GM12891 (cell line): ENCODE data around the gene YWHAG.

Experiments used
- PAX5 ChIP-seq: IDR thresholded peaks from 2 replicates; pipeline ENCODE4 v1.6.1; 2011; ENCODE audit warnings: low read length, moderate library complexity, mild to moderate bottlenecking; ENCODE audit not compliant: insufficient read depth, severe bottlenecking
- POLR2A ChIP-seq: IDR thresholded peaks from 2 replicates; pipeline ENCODE4 v1.6.1; 2011; ENCODE audit warnings: low read depth, low read length, control low read depth
- POLR2AphosphoS5 ChIP-seq: IDR thresholded peaks from 2 replicates; pipeline ENCODE4 v1.6.1; 2011; ENCODE audit warnings: low read depth, low read length, control low read depth

- TF ChIP-seq POLR2A: peak; percentile 97
- peak; percentile 96 for TF ChIP-seq POLR2AphosphoS5
- TF ChIP-seq PAX5: no peak
These were observed at the start of gene YWHAG for GRCh38 chr7:76358481-76359110.
